Esophagus squamous epithelium (tissue), 4 donors: ENCODE measurements around the gene OCA2.

ENCODE experiments used
- POLR2A ChIP-seq, 4 donors: fragments of 450-650 bp; IDR thresholded peaks; one replicate each; pipeline ENCODE4 v1.6.1; 2017; ENCODE audit warnings: antibody characterized with exemption in 4 of 4, mild to moderate bottlenecking in 4 of 4, moderate library complexity in 3 of 4
- TF ChIP-seq, protein P1 (sequence below), 6 experiments: fragments of 450-650 bp in 4 of 6; fragments of 200-600 bp in 2 of 6; sonication (generic) in 2 of 6; IDR thresholded peaks; one replicate each; pipeline ENCODE4 v1.5.1; 2016 to 2019; ENCODE audit warnings: antibody characterized with exemption in 6 of 6, mild to moderate bottlenecking in 4 of 6, moderate library complexity in 4 of 6

DNA sequence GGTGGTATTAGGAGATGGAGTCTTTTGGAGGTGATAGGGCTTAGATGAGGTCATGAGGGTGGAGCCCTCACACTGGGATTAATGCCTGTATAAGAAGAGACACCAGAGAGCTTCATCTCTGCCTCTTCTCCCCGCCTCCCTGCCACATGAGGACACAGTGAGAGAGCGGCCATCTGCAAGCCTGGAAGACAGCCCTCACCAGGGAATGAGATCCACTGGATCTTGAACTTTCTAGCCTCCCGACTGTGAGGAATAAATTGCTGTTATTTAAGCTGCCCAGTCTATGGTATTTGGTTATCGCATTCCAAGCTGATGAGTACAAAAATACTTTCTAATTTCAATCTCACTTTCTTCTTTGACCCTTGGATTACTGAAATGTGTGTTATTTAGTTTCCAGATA lies 121.4 kb downstream of the OCA2 start:
- TF ChIP-seq, protein P1, sequence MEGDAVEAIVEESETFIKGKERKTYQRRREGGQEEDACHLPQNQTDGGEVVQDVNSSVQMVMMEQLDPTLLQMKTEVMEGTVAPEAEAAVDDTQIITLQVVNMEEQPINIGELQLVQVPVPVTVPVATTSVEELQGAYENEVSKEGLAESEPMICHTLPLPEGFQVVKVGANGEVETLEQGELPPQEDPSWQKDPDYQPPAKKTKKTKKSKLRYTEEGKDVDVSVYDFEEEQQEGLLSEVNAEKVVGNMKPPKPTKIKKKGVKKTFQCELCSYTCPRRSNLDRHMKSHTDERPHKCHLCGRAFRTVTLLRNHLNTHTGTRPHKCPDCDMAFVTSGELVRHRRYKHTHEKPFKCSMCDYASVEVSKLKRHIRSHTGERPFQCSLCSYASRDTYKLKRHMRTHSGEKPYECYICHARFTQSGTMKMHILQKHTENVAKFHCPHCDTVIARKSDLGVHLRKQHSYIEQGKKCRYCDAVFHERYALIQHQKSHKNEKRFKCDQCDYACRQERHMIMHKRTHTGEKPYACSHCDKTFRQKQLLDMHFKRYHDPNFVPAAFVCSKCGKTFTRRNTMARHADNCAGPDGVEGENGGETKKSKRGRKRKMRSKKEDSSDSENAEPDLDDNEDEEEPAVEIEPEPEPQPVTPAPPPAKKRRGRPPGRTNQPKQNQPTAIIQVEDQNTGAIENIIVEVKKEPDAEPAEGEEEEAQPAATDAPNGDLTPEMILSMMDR (IDR thresholded peaks at IDR 0.05) = no peak
- TF ChIP-seq POLR2A (IDR thresholded peaks at IDR 0.05) = no peak
